Heart left ventricle (tissue), 16 donors: Measurements from ENCODE around the gene CAMTA1. TPM values are rescaled to one million over a fixed set of nuclear protein-coding genes. Genes with fewer than 3 reads are reported as not detected.

ENCODE experiments used
- ATAC-seq, 4 donors: fragments of 200-7000 bp; cut with Tn5 transposase; one replicate each; pipeline ENCODE4 v1.9.1; 2020 to 2022; ENCODE audit warnings: moderate library complexity in 4 of 4, mild to moderate bottlenecking in 3 of 4, moderate number of reproducible peaks in 1 of 4
- DNase-seq, 5 donors: peaks; one replicate each; pipeline ENCODE4 v3.0.0-alpha.2; 2020
- H3K27ac ChIP-seq, 12 donors: fragments of 200-600 bp; sonication (generic) in 4 of 12; one replicate each; pipeline versions ENCODE4 v1.5.0 to v1.8.0; 2016 to 2022; ENCODE audit warnings: mild to moderate bottlenecking in 2 of 12
- H3K27me3 ChIP-seq, 9 donors: fragments of 200-600 bp; sonication (generic) in 2 of 9; one replicate each; pipeline versions ENCODE4 v1.5.1 to v1.8.0; 2016 to 2022; ENCODE audit warnings: mild to moderate bottlenecking in 3 of 9
- H3K36me3 ChIP-seq, 9 donors: fragments of 200-600 bp; sonication (generic) in 2 of 9; one replicate each; pipeline versions ENCODE4 v1.5.0 to v1.8.0; 2018 to 2022; ENCODE audit warnings: mild to moderate bottlenecking in 2 of 9
- H3K4me1 ChIP-seq, 12 donors: fragments of 200-600 bp; sonication (generic) in 4 of 12; one replicate each; pipeline versions ENCODE4 v1.5.0 to v1.8.0; 2016 to 2022; ENCODE audit warnings: mild to moderate bottlenecking in 3 of 12
- H3K4me3 ChIP-seq, 12 donors: fragments of 200-600 bp; sonication (generic) in 4 of 12; one replicate each; pipeline versions ENCODE4 v1.5.0 to v1.8.0; 2017 to 2022; ENCODE audit warnings: mild to moderate bottlenecking in 9 of 12, moderate library complexity in 4 of 12
- H3K9me3 ChIP-seq, 12 donors: fragments of 200-600 bp; sonication (generic) in 4 of 12; one replicate each; pipeline versions ENCODE4 v1.5.0 to v1.8.0; 2016 to 2022; ENCODE audit warnings: mild to moderate bottlenecking in 1 of 12
- CTCF ChIP-seq, 12 donors: fragments of 200-600 bp; sonication (generic) in 4 of 12; IDR thresholded peaks; one replicate each; pipeline versions ENCODE4 v1.5.0 to v1.8.0; 2018 to 2022; ENCODE audit warnings: antibody characterized with exemption in 12 of 12, mild to moderate bottlenecking in 5 of 12
- POLR2A ChIP-seq, 2 donors: fragments of 450-650 bp; IDR thresholded peaks; one replicate each; pipeline ENCODE4 v1.6.1; 2017; ENCODE audit warnings: antibody characterized with exemption in 2 of 2, mild to moderate bottlenecking in 2 of 2, moderate library complexity in 2 of 2
- WGBS, 4 donors: extraction: QIAGEN DNeasy Blood & Tissue Kit in 2 of 4; methylation state at CpG; one replicate each; pipeline versions ENCODE4 v1.1.5 to v1.1.7; 2013 to 2018; 5-methylcytosine and 5-hydroxymethylcytosine counted together
- intact Hi-C, 10 donors: fragments of 100-400 bp; cut with DNase I; formaldehyde crosslinking; loops; one replicate each; pipeline versions ENCODE4 v1.11.1 to v1.14.2; 2022
- polyA plus RNA-seq, 2 donors: library from polyadenylated mRNA; stranded (reverse); fragments of 200-250 nt; gene quantifications; one replicate each; pipeline ENCODE4 v1.2.3, GENCODE V29; 2013
- total RNA-seq, 9 donors: library from RNA; depleted of rRNA in 2 of 9; stranded (reverse); fragments of >200 nt in 2 of 9; fragmentation: NEBNext Ultra II Directional in 3 of 9; extraction: Animal tissue kit (Norgen Biotek cat#: 25700) in 3 of 9; gene quantifications; one replicate each; pipeline versions ENCODE4 v1.1.0 to v1.2.4, GENCODE V29; 2016 to 2023
- donor health status: ischemic (EF 13 %, LVEDD 7.1; RV severe dilation, severe dysfunction).
- donor health status: healthy with polysubstance abuse.
- donor health status: DM: no; HTN: yes; CAD: no.
- donor health status: DM: no; HTN: no; CAD: no.
- donor health status: ischemic (EF 25% LVEDD 6.9; RV normal size, moderate dysfunction).
- donor health status: ischemic (EF 25% LVEDD 5.7; RV mildly dilated, moderate dysfunction).
- donor health status: healthy.
- donor health status: DM: yes; HTN: yes; CAD: no.
- donor health status: ischemic (EF 35%, LVEDD 5.7; RV mildly dilated, moderate dysfunction).
- donor health status: nonischemic (EF 11% LVEDD 7.7; RV severe dilation, severe dysfunction).
- donor health status: DM: yes; HTN: yes; CAD: no.
- donor health status: PGD.
- donor health status: ischemic (EF 29% LVEDD 5.4; RV normal size, mild dysfunction).
- donor health status: nonischemic (EF 23%, LVEDD 6.1; RV moderate dilation, normal function).

CAMTA1 gene
- total and polyA plus RNA-seq, 11 donors: 114 to 303 (median 137) TPM

GRCh38 chr1:7264101-7264500 lies 478.8 kb downstream of the CAMTA1 start:
- intact Hi-C loops: no loop called here
- Histone ChIP-seq H3K27ac (no peak overlapping the region), H3K36me3 (no peaks in the 10 kb centered on the region), H3K4me3 (no peak overlapping the region), H3K27me3 (peaks cover 0 to 10% (median 0%) of the 10 kb centered on the region in 9 donors), H3K4me1 (no peaks in the 10 kb centered on the region), H3K9me3 (peaks cover 0 to 14% (median 3%) of the 10 kb centered on the region in 12 donors)
- ATAC-seq (no peak), DNase-seq (no peak)
- TF ChIP-seq POLR2A (IDR thresholded peaks at IDR 0.05): no peak
- no peak for TF ChIP-seq CTCF (IDR thresholded peaks at IDR 0.05)
- WGBS, 4 donors: 68 to 81% (median 74%) methylated on average over 4 of the region's 4 CpGs

GRCh38 chr1:7265771-7266371 lies 480.6 kb downstream of the CAMTA1 start:
- 53 to 62% (median 56%) methylated on average over 9 of the region's 9 CpGs for WGBS, 4 donors
- peak in 1 of 4 donors; percentile 31 for ATAC-seq

GRCh38 chr1:7266561-7266960 lies 481.3 kb downstream of the CAMTA1 start:
- 50 to 73% (median 67%) methylated on average over 5 of the region's 5 CpGs for WGBS, 4 donors
- ATAC-seq (no peak), DNase-seq (no peak)
- H3K27ac ChIP-seq: no peak overlapping the region
- TF ChIP-seq CTCF (IDR thresholded peaks at IDR 0.05) (no peak), POLR2A (IDR thresholded peaks at IDR 0.05) (no peak)
- H3K36me3 ChIP-seq: no peaks in the 10 kb centered on the region
- H3K9me3 ChIP-seq: peaks cover 0 to 23% (median 10%) of the 10 kb centered on the region in 12 donors
- H3K4me1 ChIP-seq: no peaks in the 10 kb centered on the region
- H3K4me3 ChIP-seq: no peak overlapping the region
- H3K27me3 ChIP-seq: peaks cover 0 to 7% (median 0%) of the 10 kb centered on the region in 9 donors
- intact Hi-C loops: no loop called here

More at GRCh38 chr1:7265771-7266371, 480.6 kb downstream of the CAMTA1 start:
- no peak for DNase-seq
- no peak for TF ChIP-seq POLR2A (IDR thresholded peaks at IDR 0.05)
- TF ChIP-seq CTCF (IDR thresholded peaks at IDR 0.05): no peak
- no peak overlapping the region for H3K27ac ChIP-seq
- intact Hi-C loops: no loop called here
- H3K27me3 ChIP-seq: peaks cover 0 to 10% (median 0%) of the 10 kb centered on the region in 9 donors
- H3K4me1 ChIP-seq: no peaks in the 10 kb centered on the region
- peaks cover 0 to 23% (median 10%) of the 10 kb centered on the region in 12 donors for H3K9me3 ChIP-seq
- no peaks in the 10 kb centered on the region for H3K36me3 ChIP-seq
- no peak overlapping the region for H3K4me3 ChIP-seq

- no peak for DNase-seq
- Histone ChIP-seq H3K4me3 (no peak overlapping the region), H3K4me1 (no peaks in the 10 kb centered on the region), H3K27ac (no peak overlapping the region), H3K9me3 (peaks cover 0 to 23% (median 10%) of the 10 kb centered on the region in 12 donors), H3K27me3 (peaks cover 0 to 4% (median 0%) of the 10 kb centered on the region in 9 donors), H3K36me3 (no peaks in the 10 kb centered on the region)
- no peak for TF ChIP-seq POLR2A (IDR thresholded peaks at IDR 0.05)
- TF ChIP-seq CTCF (IDR thresholded peaks at IDR 0.05): no peak
- intact Hi-C loops: no loop called here
- ATAC-seq: no peak
Observed at GRCh38 chr1:7267493-7267892, 482.2 kb downstream of the CAMTA1 start.
